ENCODE results near the gene PEAK1. TPM values are rescaled to one million over a fixed set of nuclear protein-coding genes. Genes with fewer than 3 reads are reported as not detected.

Gene PEAK1
- total and polyA plus RNA-seq, 2 donors (not counting 3 experiments of a cell fraction or from before 2014, with no cell fraction given), result 17.9 to 91.9 TPM

DNA sequence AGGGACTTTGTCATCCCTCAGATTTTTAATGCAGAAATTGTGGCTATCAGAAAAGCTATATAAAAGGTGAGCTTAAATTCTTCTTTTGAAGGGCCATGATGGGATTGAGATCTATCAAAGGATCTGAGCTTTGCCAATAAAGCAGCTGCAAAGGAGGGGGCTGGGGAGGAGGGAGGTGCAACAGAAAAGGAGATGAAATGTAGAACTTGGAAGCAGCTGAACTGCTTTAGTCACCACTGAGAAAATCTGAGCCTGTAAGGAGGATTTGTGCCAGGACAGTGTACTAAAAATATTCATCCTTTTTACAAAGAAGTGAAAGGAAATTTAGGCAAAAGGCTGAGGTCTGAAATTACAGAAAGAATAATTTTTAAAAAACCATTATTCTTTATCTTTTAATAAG is 359.4 kb downstream of the PEAK1 start:
- no peak overlapping the region for H3K4me3 ChIP-seq (replicated peaks in 1 of 3; ENCODE audit: insufficient read depth in 1 of 3, low read depth in 1 of 3, low read length in 3 of 3)
- TF ChIP-seq EZH2 (IDR thresholded peaks at IDR 0.05; ENCODE audit: borderline replicate concordance, low read depth, low read length, severe bottlenecking) (no peak), GATA2 (IDR thresholded peaks at IDR 0.05; ENCODE audit: insufficient read depth, insufficient read length, low read depth, low read length) (no peak), POLR2A (IDR thresholded peaks at IDR 0.05; ENCODE audit: low read depth, low read length) (no peak), POLR2AphosphoS5 (IDR thresholded peaks at IDR 0.05; ENCODE audit: insufficient read depth, low read depth, low read length) (no peak), MYC (IDR thresholded peaks at IDR 0.05; ENCODE audit: low read depth, low read length) (no peak), FOS (IDR thresholded peaks at IDR 0.05; ENCODE audit: borderline replicate concordance, insufficient read depth, low read length) (no peak), JUN (IDR thresholded peaks at IDR 0.05; ENCODE audit: borderline replicate concordance, insufficient read depth, insufficient read length, low read depth) (no peak)
- TF ChIP-seq, protein P1, sequence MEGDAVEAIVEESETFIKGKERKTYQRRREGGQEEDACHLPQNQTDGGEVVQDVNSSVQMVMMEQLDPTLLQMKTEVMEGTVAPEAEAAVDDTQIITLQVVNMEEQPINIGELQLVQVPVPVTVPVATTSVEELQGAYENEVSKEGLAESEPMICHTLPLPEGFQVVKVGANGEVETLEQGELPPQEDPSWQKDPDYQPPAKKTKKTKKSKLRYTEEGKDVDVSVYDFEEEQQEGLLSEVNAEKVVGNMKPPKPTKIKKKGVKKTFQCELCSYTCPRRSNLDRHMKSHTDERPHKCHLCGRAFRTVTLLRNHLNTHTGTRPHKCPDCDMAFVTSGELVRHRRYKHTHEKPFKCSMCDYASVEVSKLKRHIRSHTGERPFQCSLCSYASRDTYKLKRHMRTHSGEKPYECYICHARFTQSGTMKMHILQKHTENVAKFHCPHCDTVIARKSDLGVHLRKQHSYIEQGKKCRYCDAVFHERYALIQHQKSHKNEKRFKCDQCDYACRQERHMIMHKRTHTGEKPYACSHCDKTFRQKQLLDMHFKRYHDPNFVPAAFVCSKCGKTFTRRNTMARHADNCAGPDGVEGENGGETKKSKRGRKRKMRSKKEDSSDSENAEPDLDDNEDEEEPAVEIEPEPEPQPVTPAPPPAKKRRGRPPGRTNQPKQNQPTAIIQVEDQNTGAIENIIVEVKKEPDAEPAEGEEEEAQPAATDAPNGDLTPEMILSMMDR (IDR thresholded peaks at IDR 0.05; ENCODE audit: extremely low read depth in 1 of 2, insufficient read depth in 1 of 2, low read depth in 1 of 2, low read length in 2 of 2), result no peak
- TF ChIP-seq, protein P2, sequence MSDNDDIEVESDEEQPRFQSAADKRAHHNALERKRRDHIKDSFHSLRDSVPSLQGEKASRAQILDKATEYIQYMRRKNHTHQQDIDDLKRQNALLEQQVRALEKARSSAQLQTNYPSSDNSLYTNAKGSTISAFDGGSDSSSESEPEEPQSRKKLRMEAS (IDR thresholded peaks at IDR 0.05; ENCODE audit: insufficient read depth, insufficient read length), result no peak
- BruUV-seq (replicated peaks), result no TSS peak
- peak; percentile 18 for DNase-seq (ENCODE audit: low read depth, low spot score)
- FAIRE-seq, result no peak
- H3K79me2 ChIP-seq (ENCODE audit: control insufficient read depth, insufficient read depth, low read length), result peaks cover 76% of the 10 kb centered on the region
- no peak overlapping the region for H3K9ac ChIP-seq (replicated peaks; ENCODE audit: extremely low read depth, insufficient read depth, low read length)
- H3K4me2 ChIP-seq (ENCODE audit: insufficient read depth, low read length), result no peak overlapping the region
- peaks cover 26% of the 10 kb centered on the region for H3K4me1 ChIP-seq (ENCODE audit: control insufficient read depth, extremely low read depth, insufficient read depth, low read length)
- H4K20me1 ChIP-seq (replicated peaks; ENCODE audit: control insufficient read depth, extremely low read depth, insufficient read depth, low read length), result peaks cover 3% of the 10 kb centered on the region
- CTCF ChIA-PET, result interaction anchor here (0.8 to 4.1 kb wide), 11 partner anchors 9 to 483 kb away, joined by 3 to 19 read pairs (median 6); no protein-coding TSS in a partner anchor
- no peaks in the 10 kb centered on the region for H3K9me3 ChIP-seq (replicated peaks; ENCODE audit: control insufficient read depth, insufficient read depth, low read length)
- no peaks in the 10 kb centered on the region for H3K27me3 ChIP-seq (ENCODE audit: control insufficient read depth in 2 of 2, insufficient read depth in 2 of 2, low read length in 2 of 2)
- intact Hi-C loops (cut with micrococcal nuclease) (no loop called here), dilution Hi-C loops (cut with MboI; ENCODE audit: extremely low pct_ligation_motif_present, low sequenced_read_pairs) (no loop called here)
- H3K27ac ChIP-seq (ENCODE audit: insufficient read depth, low read depth, low read length), result no peak overlapping the region
- POLR2A ChIA-PET, result interaction anchor here (1.5 kb wide), 1 partner anchor 10 kb away, joined by 6 read pairs; the partner anchor contains the start of gene TSPAN3
- H2AFZ ChIP-seq (ENCODE audit: low read depth, low read length), result no peak overlapping the region
- no peaks in the 10 kb centered on the region for H3K9me1 ChIP-seq (replicated peaks; ENCODE audit: control insufficient read depth, extremely low read depth, insufficient read depth, low read length)
- H3K36me3 ChIP-seq (ENCODE audit: control insufficient read depth in 2 of 2, extremely low read depth in 1 of 2, insufficient read depth in 2 of 2, low read length in 2 of 2), result no peaks in the 10 kb centered on the region
